M059J (cell line): ENCODE measurements around the gene EDC3. TPM values are rescaled to one million over a fixed set of nuclear protein-coding genes. Genes with fewer than 3 reads are reported as not detected.

Experiments
- DNase-seq: peaks from one replicate; pipeline ENCODE4 v3.0.0-alpha.2; 2012; ENCODE audit warnings: low read depth
- total RNA-seq: library from RNA; depleted of rRNA; stranded (reverse); fragments of >200 nt; shearing (Covaris generic); gene quantifications from 2 replicates; pipeline ENCODE4 v1.2.3, GENCODE V29; 2014; rRNA removed

The EDC3 gene
- total RNA-seq, 1 experiment from 2014 or later: 9.8 TPM

DNA sequence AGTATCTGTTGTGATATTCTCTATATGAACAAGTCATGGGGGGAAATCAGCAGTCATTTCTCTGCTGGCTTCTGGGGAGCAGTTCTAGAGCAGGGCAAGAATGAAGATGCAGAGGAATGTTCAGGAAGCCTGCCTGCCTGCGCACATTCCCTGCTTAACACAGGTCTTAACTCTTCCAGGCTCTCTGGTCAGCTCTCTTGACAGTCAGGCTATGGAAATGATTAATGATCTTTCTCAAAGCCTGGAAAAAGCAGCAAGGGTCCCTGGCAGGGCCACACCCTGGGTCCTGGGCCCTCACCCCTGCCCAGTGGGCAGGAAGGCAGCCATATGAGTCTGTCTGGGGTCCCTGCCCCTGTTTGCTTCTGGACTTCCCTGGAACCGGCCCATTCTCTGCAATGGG, 111.6 kb downstream of the EDC3 start:
- DNase-seq: no peak

Other genes with a start within 250 kb of the EDC3 start
- 71.6 and 80.9 TPM in 2 replicates for gene UBL7, start 234.9 kb downstream of the EDC3 start, total RNA-seq
- 0.71 and 2.0 TPM in 2 replicates for gene ARID3B, start 154.8 kb downstream of the EDC3 start, total RNA-seq
- gene CLK3, start 80.2 kb downstream of the EDC3 start, total RNA-seq: 60.7 and 81.1 TPM in 2 replicates
- 1.4 and 3.3 TPM in 2 replicates for gene CYP1A1, start 29.5 kb upstream of the EDC3 start, total RNA-seq
- gene CYP1A2, start 52.8 kb upstream of the EDC3 start, total RNA-seq: not detected in 2 replicates
- gene CSK, start 86.1 kb upstream of the EDC3 start, total RNA-seq: 9.4 and 23.8 TPM in 2 replicates
- gene LMAN1L, start 116.8 kb upstream of the EDC3 start, total RNA-seq: not detected in 2 replicates
- not detected in 2 replicates for gene CPLX3, start 130.6 kb upstream of the EDC3 start, total RNA-seq
- 10.9 and 15.3 TPM in 2 replicates for gene ULK3, start 147.1 kb upstream of the EDC3 start, total RNA-seq
- gene SCAMP2, start 177.3 kb upstream of the EDC3 start, total RNA-seq: 41.5 and 60.0 TPM in 2 replicates
- gene MPI, start 194.0 kb upstream of the EDC3 start, total RNA-seq: 65.4 and 68.3 TPM in 2 replicates
- 21.3 and 27.5 TPM in 2 replicates for gene FAM219B, start 210.8 kb upstream of the EDC3 start, total RNA-seq
- gene COX5A, start 242.0 kb upstream of the EDC3 start, total RNA-seq: 120 and 144 TPM in 2 replicates